ENCODE data around the gene SGTA.

DNA sequence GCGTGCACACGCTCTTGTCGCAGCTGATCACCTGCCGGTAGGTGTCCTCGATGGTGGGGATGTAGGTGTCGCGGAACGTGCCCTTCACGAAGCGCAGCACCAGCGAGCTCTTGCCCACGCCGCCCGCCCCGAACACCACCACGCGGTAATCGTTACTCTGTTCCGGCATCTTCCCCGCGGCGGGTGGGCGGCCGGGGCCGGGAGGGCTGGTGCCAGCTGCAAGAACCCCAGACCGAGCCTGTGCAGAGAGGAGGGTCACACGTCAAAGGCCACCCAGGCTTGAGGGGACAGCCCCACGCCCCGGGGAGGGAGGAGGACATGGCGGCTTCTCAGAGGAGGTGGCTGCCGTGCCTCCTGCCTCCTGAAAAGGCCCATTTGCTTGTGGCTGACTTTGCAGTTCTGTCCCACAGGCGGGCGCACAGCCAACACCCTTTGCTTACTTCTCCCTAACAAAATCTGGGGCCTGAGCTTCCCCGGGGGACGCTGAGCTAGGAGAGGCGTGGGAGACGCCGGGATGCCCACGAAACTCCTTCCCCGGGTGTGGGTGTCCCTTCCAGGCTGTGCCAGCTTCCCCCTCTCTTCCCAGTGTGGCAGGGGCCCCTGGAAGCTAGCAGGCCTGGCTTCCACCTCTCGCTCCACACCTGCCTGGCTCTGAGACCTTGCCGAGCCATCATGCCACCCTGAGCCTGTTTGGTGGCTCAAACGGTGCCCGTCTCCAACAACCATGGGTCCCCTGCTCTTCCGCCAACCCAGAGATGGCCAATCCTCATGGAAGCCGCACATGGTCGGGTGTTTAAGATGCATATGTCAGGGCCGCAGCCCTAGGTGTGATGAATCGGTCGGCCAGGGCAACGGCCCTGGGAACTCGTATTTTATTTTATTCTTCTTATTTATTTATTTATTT, 65.2 kb downstream of the SGTA start:
- no peak for TF ChIP-seq POLR2AphosphoS5 (IDR thresholded peaks at IDR 0.05; ENCODE audit: low read depth, low read length)
- no peak for TF ChIP-seq EZH2phosphoT487 (IDR thresholded peaks at IDR 0.05; ENCODE audit: borderline replicate concordance)
- TF ChIP-seq, protein P1, sequence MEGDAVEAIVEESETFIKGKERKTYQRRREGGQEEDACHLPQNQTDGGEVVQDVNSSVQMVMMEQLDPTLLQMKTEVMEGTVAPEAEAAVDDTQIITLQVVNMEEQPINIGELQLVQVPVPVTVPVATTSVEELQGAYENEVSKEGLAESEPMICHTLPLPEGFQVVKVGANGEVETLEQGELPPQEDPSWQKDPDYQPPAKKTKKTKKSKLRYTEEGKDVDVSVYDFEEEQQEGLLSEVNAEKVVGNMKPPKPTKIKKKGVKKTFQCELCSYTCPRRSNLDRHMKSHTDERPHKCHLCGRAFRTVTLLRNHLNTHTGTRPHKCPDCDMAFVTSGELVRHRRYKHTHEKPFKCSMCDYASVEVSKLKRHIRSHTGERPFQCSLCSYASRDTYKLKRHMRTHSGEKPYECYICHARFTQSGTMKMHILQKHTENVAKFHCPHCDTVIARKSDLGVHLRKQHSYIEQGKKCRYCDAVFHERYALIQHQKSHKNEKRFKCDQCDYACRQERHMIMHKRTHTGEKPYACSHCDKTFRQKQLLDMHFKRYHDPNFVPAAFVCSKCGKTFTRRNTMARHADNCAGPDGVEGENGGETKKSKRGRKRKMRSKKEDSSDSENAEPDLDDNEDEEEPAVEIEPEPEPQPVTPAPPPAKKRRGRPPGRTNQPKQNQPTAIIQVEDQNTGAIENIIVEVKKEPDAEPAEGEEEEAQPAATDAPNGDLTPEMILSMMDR (IDR thresholded peaks at IDR 0.05 in 2 of 3, conservative IDR thresholded peaks at IDR 0.05 in 1 of 3; ENCODE audit: borderline replicate concordance in 1 of 3, insufficient read depth in 1 of 3, low read depth in 2 of 3, low read length in 2 of 3), result no peak
- TF ChIP-seq EZH2 (IDR thresholded peaks at IDR 0.05), result no peak
- no peak for TF ChIP-seq POLR2A (IDR thresholded peaks at IDR 0.05; ENCODE audit: borderline replicate concordance, extremely low read depth, insufficient read depth, insufficient read length)
- TF ChIP-seq, protein P2, sequence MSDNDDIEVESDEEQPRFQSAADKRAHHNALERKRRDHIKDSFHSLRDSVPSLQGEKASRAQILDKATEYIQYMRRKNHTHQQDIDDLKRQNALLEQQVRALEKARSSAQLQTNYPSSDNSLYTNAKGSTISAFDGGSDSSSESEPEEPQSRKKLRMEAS (IDR thresholded peaks at IDR 0.05), result no peak
- TF ChIP-seq ZNF274 (IDR thresholded peaks at IDR 0.05; ENCODE audit: low read depth, low read length), result no peak
- TF ChIP-seq CEBPB (IDR thresholded peaks at IDR 0.05; ENCODE audit: low read depth), result no peak
- TF ChIP-seq, protein P3, sequence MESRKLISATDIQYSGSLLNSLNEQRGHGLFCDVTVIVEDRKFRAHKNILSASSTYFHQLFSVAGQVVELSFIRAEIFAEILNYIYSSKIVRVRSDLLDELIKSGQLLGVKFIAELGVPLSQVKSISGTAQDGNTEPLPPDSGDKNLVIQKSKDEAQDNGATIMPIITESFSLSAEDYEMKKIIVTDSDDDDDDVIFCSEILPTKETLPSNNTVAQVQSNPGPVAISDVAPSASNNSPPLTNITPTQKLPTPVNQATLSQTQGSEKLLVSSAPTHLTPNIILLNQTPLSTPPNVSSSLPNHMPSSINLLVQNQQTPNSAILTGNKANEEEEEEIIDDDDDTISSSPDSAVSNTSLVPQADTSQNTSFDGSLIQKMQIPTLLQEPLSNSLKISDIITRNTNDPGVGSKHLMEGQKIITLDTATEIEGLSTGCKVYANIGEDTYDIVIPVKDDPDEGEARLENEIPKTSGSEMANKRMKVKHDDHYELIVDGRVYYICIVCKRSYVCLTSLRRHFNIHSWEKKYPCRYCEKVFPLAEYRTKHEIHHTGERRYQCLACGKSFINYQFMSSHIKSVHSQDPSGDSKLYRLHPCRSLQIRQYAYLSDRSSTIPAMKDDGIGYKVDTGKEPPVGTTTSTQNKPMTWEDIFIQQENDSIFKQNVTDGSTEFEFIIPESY (IDR thresholded peaks at IDR 0.05; ENCODE audit: extremely low read depth, insufficient replicate concordance, low read length), result no peak
- TF ChIP-seq, protein P4, sequence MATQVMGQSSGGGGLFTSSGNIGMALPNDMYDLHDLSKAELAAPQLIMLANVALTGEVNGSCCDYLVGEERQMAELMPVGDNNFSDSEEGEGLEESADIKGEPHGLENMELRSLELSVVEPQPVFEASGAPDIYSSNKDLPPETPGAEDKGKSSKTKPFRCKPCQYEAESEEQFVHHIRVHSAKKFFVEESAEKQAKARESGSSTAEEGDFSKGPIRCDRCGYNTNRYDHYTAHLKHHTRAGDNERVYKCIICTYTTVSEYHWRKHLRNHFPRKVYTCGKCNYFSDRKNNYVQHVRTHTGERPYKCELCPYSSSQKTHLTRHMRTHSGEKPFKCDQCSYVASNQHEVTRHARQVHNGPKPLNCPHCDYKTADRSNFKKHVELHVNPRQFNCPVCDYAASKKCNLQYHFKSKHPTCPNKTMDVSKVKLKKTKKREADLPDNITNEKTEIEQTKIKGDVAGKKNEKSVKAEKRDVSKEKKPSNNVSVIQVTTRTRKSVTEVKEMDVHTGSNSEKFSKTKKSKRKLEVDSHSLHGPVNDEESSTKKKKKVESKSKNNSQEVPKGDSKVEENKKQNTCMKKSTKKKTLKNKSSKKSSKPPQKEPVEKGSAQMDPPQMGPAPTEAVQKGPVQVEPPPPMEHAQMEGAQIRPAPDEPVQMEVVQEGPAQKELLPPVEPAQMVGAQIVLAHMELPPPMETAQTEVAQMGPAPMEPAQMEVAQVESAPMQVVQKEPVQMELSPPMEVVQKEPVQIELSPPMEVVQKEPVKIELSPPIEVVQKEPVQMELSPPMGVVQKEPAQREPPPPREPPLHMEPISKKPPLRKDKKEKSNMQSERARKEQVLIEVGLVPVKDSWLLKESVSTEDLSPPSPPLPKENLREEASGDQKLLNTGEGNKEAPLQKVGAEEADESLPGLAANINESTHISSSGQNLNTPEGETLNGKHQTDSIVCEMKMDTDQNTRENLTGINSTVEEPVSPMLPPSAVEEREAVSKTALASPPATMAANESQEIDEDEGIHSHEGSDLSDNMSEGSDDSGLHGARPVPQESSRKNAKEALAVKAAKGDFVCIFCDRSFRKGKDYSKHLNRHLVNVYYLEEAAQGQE (IDR thresholded peaks at IDR 0.05; ENCODE audit: low read depth), result no peak
- no peak for TF ChIP-seq JUND (IDR thresholded peaks at IDR 0.05)
- TF ChIP-seq TCF7L2 (IDR thresholded peaks at IDR 0.05; ENCODE audit: borderline replicate concordance, extremely low read depth, insufficient read depth, insufficient read length), result no peak
- TF ChIP-seq EGR1 (IDR thresholded peaks at IDR 0.05; ENCODE audit: low read depth), result no peak
- TF ChIP-seq, protein P5, sequence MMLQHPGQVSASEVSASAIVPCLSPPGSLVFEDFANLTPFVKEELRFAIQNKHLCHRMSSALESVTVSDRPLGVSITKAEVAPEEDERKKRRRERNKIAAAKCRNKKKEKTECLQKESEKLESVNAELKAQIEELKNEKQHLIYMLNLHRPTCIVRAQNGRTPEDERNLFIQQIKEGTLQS (IDR thresholded peaks at IDR 0.05), result no peak

Measured in HCT116 (cell line).